ENCODE data around the gene TMIGD2.
A peak's percentile ranks its signal among the peaks of the same experiment; 100 is the strongest.
"Not testable (repeated sequence)": the region's sequence is repeated elsewhere in the genome, so short reads cannot be mapped to it uniquely, and the experiment has no call there.

Gene TMIGD2

GRCh38 chr19:4266253-4267000 lies 35.8 kb downstream of the TMIGD2 start:
- no peak for DNase-seq

DNA sequence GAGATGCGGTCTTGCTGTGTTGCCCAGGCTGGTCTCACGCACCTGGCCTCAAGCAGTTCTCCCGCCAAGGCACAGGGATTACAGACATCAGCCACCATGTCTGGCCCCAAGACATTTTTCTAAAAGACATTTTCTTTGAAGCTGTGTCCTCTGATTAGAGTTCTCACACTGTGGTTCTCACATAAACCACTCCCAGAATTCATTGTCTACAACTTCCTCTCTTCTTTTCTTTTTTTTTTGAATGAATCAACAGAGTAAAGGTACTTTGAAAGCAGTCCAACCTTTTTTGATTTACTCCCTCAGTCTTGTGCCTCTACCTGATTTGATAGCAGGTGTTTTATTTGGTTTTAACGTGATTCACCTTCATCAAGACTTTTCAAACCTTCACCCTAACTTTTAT lies 37.4 kb downstream of the TMIGD2 start:
- DNase-seq: no peak

GRCh38 chr19:4260613-4261191 lies 41.5 kb downstream of the TMIGD2 start:
- no peak for DNase-seq

GRCh38 chr19:4258181-4258580 lies 44.0 kb downstream of the TMIGD2 start:
- no peak for DNase-seq

DNA sequence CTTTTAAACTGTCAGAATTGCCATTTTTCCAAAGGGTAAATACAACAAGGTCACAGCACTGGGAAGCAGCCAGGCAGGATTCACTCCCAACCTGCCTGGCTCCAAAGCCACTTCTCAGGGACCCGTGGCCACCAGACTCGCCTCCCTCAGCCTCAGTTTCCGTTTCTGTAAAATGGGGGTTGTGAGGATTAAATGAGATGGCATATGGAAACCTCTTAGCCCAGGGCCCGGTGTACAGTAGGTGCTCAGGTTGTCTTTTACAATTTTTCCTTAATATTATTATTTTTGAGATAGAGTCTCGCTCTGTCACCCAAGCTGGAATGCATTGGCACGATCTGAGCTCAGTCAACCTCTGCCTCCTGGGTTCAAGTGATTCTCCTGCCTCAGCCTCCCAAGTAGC lies 45.2 kb downstream of the TMIGD2 start:
- DNase-seq: no peak

DNA sequence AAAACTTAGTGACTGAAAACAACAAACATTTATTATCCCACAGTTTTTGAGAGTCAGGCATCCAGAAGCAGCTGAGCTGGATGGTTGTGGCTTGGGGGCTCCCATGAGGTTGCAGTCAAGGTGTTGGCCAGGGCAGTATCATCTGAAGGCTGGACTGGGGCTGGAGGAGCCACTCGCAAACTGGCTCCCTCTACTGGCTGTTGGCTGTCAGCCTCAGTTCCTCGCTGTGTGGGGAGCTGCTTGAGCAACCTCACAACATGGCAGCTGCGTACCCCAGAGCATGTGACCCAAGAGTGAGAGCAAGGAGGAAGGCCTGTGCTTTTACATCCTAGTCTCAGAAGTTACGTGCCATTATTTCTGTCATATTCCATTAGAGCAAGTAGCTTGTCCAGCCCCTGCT lies 45.6 kb downstream of the TMIGD2 start:
- no peak for DNase-seq

GRCh38 chr19:4246767-4247593 lies 55.2 kb downstream of the TMIGD2 start, which contains the start of gene YJU2:
Gene YJU2, plus strand, starts transcription at chr19:4247080. Its CDS starts 67 bp downstream, at chr19:4247147.
- DNase-seq: peak; percentile 99 to 100

- not testable (repeated sequence) for DNase-seq
Observed at GRCh38 chr19:4245938-4246337, 56.3 kb downstream of the TMIGD2 start.

Data from NCI-H187 (cell line).